Activated naive CD4-positive, alpha-beta T cell treated with anti-CD3 and anti-CD28 coated beads for 36 hours (primary cell): ENCODE data around the gene C19orf73. TPM values are rescaled to one million over a fixed set of nuclear protein-coding genes. Genes with fewer than 3 reads are reported as not detected.

Source experiments
- CTCF ChIA-PET: fragments of 350-600 bp; sonication (Branson Sonifier 250); formaldehyde crosslinking; loops from one replicate; lab custom pipeline; 2021; ENCODE audit warnings: antibody characterized with exemption; lab: Charles Lee
- DNase-seq: peaks from one replicate; pipeline ENCODE4 v3.0.0-alpha.2; 2020
- H3K27ac Mint-ChIP-seq: one replicate; pipeline ENCODE4 v1.8.0; 2021; ENCODE audit warnings: mild to moderate bottlenecking, mixed read lengths
- H3K27me3 Mint-ChIP-seq: one replicate; pipeline ENCODE4 v1.8.0; 2021; ENCODE audit warnings: low read depth, mixed read lengths
- H3K36me3 Mint-ChIP-seq: one replicate; pipeline ENCODE4 v1.8.0; 2021; ENCODE audit warnings: low read depth, mixed read lengths
- H3K4me1 Mint-ChIP-seq: one replicate; pipeline ENCODE4 v1.8.0; 2021; ENCODE audit warnings: low read depth, mixed read lengths
- H3K4me3 Mint-ChIP-seq: one replicate; pipeline ENCODE4 v1.8.0; 2021; ENCODE audit warnings: mild to moderate bottlenecking, moderate library complexity, mixed read lengths
- H3K9me3 Mint-ChIP-seq: one replicate; pipeline ENCODE4 v1.8.0; 2021; ENCODE audit warnings: mixed read lengths
- intact Hi-C: fragments of 100-400 bp; cut with micrococcal nuclease; formaldehyde crosslinking; loops from one replicate; pipeline ENCODE4 v1.15.1; 2023
- total RNA-seq, 2 experiments: library from RNA; stranded (reverse); gene quantifications; one replicate each; pipeline ENCODE4 v1.2.3, GENCODE V29; 2021

The C19orf73 gene
- total RNA-seq, 2 experiments from 2014 or later: 1.5 to 1.9 TPM

- H3K27me3 Mint-ChIP-seq: peaks cover 7% of the 10 kb centered on the region
- H3K4me1 Mint-ChIP-seq: peaks cover 38% of the 10 kb centered on the region
- intact Hi-C loops: loop anchor here (10.0 kb wide), 2 partner anchors 242 to 338 kb away; partner anchors contain the start of genes ALDH16A1, PIH1D1 and PPP1R15A
- DNase-seq: no peak
- peak overlapping the region; percentile 33 for H3K4me3 Mint-ChIP-seq
- no peaks in the 10 kb centered on the region for H3K36me3 Mint-ChIP-seq
- CTCF ChIA-PET: interaction anchor here (1.4 to 3.3 kb wide), 4 partner anchors 10 to 123 kb away, joined by 4 to 16 read pairs (median 5); partner anchors contain the start of genes GYS1 and RUVBL2
- peak overlapping the region; percentile 48 for H3K27ac Mint-ChIP-seq
- H3K9me3 Mint-ChIP-seq: no peaks in the 10 kb centered on the region
Measured at GRCh38 chr19:49116544-49116943, 2.4 kb downstream of the C19orf73 start.

DNA sequence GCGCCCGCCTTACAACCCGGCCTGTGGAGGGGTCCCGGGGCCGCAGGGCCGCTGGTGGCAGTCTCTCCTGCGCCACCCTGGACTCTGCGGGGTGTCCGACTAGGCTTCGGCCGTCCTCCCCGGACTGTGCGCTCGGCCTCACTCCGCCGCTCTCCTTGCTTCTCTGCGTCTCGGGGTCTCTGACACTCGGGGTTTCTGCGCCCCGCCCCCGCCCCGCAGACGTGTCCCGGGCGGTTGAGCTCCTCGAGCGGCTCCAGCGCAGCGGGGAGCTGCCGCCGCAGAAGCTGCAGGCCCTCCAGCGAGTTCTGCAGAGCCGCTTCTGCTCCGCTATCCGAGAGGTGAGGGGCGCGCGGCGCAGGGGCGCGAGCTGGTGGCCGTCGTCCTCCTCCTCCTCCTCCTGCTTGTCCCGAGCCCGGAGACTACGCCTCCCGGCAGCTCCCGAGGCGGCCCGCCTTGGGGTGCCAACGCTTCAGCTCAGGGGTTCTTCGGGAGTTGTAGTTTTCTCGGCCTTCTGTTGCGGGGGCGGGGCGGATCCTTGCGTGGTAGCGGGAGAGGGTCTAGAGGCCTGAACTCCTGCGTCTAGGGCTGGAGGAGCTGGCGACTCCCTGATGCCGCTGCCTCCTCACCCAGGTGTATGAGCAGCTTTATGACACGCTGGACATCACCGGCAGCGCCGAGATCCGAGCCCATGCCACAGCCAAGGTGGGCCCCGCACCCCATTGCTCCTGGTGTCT lies 4.1 kb downstream of the C19orf73 start:
- H3K9me3 Mint-ChIP-seq: no peaks in the 10 kb centered on the region
- CTCF ChIA-PET: interaction anchor here (0.6 to 3.3 kb wide), 14 partner anchors 8 to 356 kb away, joined by 3 to 27 read pairs (median 4); partner anchors contain the start of genes GYS1 and RUVBL2
- intact Hi-C loops: loop anchor here (1.0 to 10.0 kb wide), 4 partner anchors 29 to 340 kb away; partner anchors contain the start of genes ALDH16A1, GYS1, PIH1D1 and PPP1R15A
- no peaks in the 10 kb centered on the region for H3K27me3 Mint-ChIP-seq
- peak overlapping the region; percentile 75 for H3K4me3 Mint-ChIP-seq
- peak; percentile 66 for DNase-seq
- no peak overlapping the region for H3K27ac Mint-ChIP-seq
- no peaks in the 10 kb centered on the region for H3K36me3 Mint-ChIP-seq
- H3K4me1 Mint-ChIP-seq: peaks cover 28% of the 10 kb centered on the region

DNA sequence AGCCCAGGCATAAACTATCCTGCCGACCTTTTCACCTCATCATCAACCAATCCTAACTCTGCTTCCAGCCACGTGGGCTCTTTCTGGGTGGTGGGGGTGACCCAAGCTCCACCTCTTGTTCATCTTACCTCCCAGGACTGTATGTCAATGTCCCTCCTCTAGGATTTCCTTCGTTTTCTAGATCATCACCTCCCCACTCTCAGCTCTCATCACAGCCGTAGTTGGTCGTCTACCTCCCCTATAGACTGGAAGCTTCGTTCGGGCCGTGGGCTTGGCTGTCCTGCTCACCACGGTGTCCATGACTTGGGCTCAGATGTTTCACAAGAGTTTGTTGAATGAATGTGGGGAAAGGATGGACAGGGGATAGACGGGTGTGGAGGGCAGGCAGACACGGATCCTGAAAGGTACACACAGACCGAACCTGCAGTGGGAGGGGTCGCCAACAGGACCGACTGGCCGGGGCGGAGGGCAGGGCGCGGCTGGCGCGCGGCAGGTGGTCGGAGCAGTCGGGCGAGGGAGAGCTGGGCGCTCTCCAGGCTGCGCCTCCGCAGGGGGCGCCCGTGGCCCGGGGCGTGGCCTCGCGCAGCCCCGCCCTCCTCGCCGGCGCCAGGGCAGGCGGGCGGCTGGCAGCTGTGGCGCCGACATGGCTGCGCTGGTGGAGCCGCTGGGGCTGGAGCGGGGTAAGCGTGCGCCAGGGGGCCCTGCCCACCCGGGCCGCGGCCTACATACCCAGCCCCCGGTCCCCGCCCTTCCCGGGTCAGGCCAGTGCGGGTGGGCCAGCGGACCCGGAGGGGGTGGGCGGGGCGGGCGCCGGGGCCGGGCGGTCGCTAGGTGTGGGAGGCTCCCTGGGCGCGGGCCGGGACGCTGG lies 4.9 kb downstream of the C19orf73 start, which contains the start of gene LIN7B:
LIN7B (plus strand) TSS at position 609 of the 868 bp plus-strand sequence; CDS start at position 644, 35 bp downstream.
- peaks cover 4% of the 10 kb centered on the region for H3K36me3 Mint-ChIP-seq
- DNase-seq: peak; percentile 65
- H3K27ac Mint-ChIP-seq: no peak within 1 kb of the TSS
- H3K4me1 Mint-ChIP-seq: peaks cover 28% of the 10 kb centered on the region
- intact Hi-C loops: loop anchor here (1.0 to 10.0 kb wide), 4 partner anchors 29 to 341 kb away; partner anchors contain the start of genes ALDH16A1, GYS1, PIH1D1 and PPP1R15A
- H3K27me3 Mint-ChIP-seq: no peaks in the 10 kb centered on the region
- no peaks in the 10 kb centered on the region for H3K9me3 Mint-ChIP-seq
- peak within 1 kb of the TSS; percentile 75 for H3K4me3 Mint-ChIP-seq
- CTCF ChIA-PET: interaction anchor here (0.6 to 3.3 kb wide), 22 partner anchors 7 to 357 kb away, joined by 3 to 27 read pairs (median 3); partner anchors contain the start of genes GYS1 and RUVBL2

- CTCF ChIA-PET: interaction anchor here (0.9 to 1.2 kb wide), 2 partner anchors 14 kb away, joined by 5 to 6 read pairs; no protein-coding TSS in a partner anchor
Measured at GRCh38 chr19:49111218-49111998, 7.5 kb downstream of the C19orf73 start.

GRCh38 chr19:49110567-49110966 lies 8.4 kb downstream of the C19orf73 start:
- no peak for DNase-seq
- H3K4me1 Mint-ChIP-seq: peaks cover 15% of the 10 kb centered on the region
- CTCF ChIA-PET: interaction anchor here (0.9 to 2.0 kb wide), 2 partner anchors 13 to 98 kb away, joined by 5 read pairs; no protein-coding TSS in a partner anchor
- no peaks in the 10 kb centered on the region for H3K27me3 Mint-ChIP-seq
- no peak overlapping the region for H3K4me3 Mint-ChIP-seq
- H3K27ac Mint-ChIP-seq: no peak overlapping the region
- H3K9me3 Mint-ChIP-seq: no peaks in the 10 kb centered on the region
- H3K36me3 Mint-ChIP-seq: peaks cover 25% of the 10 kb centered on the region
- intact Hi-C loops: loop anchor here (10.0 kb wide), 2 partner anchors 236 to 344 kb away; partner anchors contain the start of genes ALDH16A1, PIH1D1 and PPP1R15A

More at GRCh38 chr19:49111218-49111998, 7.5 kb downstream of the C19orf73 start:
- H3K9me3 Mint-ChIP-seq: no peaks in the 10 kb centered on the region
- H3K27ac Mint-ChIP-seq: no peak overlapping the region
- H3K4me1 Mint-ChIP-seq: peaks cover 15% of the 10 kb centered on the region
- intact Hi-C loops: loop anchor here (10.0 kb wide), 2 partner anchors 237 to 343 kb away; partner anchors contain the start of genes ALDH16A1, PIH1D1 and PPP1R15A
- DNase-seq: no peak
- no peak overlapping the region for H3K4me3 Mint-ChIP-seq
- peaks cover 23% of the 10 kb centered on the region for H3K36me3 Mint-ChIP-seq
- H3K27me3 Mint-ChIP-seq: no peaks in the 10 kb centered on the region

GRCh38 chr19:49109569-49110233 lies 9.2 kb downstream of the C19orf73 start:
- CTCF ChIA-PET: interaction anchor here (2.0 kb wide), 1 partner anchor 99 kb away, joined by 5 read pairs; no protein-coding TSS in a partner anchor
- Mint-ChIP-seq H3K4me1 (peaks cover 11% of the 10 kb centered on the region), H3K27ac (no peak overlapping the region), H3K36me3 (peaks cover 27% of the 10 kb centered on the region), H3K9me3 (no peaks in the 10 kb centered on the region), H3K27me3 (no peaks in the 10 kb centered on the region), H3K4me3 (no peak overlapping the region)
- no peak for DNase-seq
- intact Hi-C loops: loop anchor here (10.0 kb wide), 2 partner anchors 235 to 345 kb away; partner anchors contain the start of genes ALDH16A1, PIH1D1 and PPP1R15A

GRCh38 chr19:49109051-49109450 lies 9.9 kb downstream of the C19orf73 start:
- H3K27me3 Mint-ChIP-seq: no peaks in the 10 kb centered on the region
- H3K27ac Mint-ChIP-seq: no peak overlapping the region
- peaks cover 11% of the 10 kb centered on the region for H3K4me1 Mint-ChIP-seq
- intact Hi-C loops: no loop called here
- peaks cover 31% of the 10 kb centered on the region for H3K36me3 Mint-ChIP-seq
- CTCF ChIA-PET: interaction anchor here (2.0 kb wide), 1 partner anchor 99 kb away, joined by 5 read pairs; no protein-coding TSS in a partner anchor
- no peak overlapping the region for H3K4me3 Mint-ChIP-seq
- H3K9me3 Mint-ChIP-seq: no peaks in the 10 kb centered on the region
- no peak for DNase-seq

DNA sequence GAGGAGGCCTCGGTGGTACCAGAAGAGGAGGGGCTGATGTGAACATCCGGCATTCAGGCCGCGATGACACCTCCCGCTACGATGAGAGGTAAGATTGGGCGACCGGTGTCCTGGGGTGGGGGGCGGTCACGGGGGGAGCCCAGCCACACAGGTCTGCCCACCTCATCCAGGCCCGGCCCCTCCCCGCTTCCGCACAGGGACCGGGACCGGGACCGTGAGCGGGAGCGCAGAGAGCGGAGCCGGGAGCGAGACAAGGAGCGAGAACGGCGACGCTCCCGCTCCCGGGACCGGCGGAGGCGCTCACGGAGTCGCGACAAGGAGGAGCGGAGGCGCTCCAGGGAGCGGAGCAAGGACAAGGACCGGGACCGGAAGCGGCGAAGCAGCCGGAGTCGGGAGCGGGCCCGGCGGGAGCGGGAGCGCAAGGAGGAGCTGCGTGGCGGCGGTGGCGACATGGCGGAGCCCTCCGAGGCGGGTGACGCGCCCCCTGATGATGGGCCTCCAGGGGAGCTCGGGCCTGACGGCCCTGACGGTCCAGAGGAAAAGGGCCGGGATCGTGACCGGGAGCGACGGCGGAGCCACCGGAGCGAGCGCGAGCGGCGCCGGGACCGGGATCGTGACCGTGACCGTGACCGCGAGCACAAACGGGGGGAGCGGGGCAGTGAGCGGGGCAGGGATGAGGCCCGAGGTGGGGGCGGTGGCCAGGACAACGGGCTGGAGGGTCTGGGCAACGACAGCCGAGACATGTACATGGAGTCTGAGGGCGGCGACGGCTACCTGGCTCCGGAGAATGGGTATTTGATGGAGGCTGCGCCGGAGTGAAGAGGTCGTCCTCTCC lies 11.1 kb downstream of the C19orf73 start:
- no peaks in the 10 kb centered on the region for H3K9me3 Mint-ChIP-seq
- peaks cover 2% of the 10 kb centered on the region for H3K4me1 Mint-ChIP-seq
- intact Hi-C loops: no loop called here
- DNase-seq: no peak
- H3K27ac Mint-ChIP-seq: no peak overlapping the region
- H3K4me3 Mint-ChIP-seq: no peak overlapping the region
- H3K27me3 Mint-ChIP-seq: no peaks in the 10 kb centered on the region
- CTCF ChIA-PET: no interaction called here
- H3K36me3 Mint-ChIP-seq: peaks cover 31% of the 10 kb centered on the region

- Mint-ChIP-seq H3K27ac (no peak overlapping the region), H3K36me3 (peaks cover 34% of the 10 kb centered on the region), H3K4me3 (no peak overlapping the region), H3K27me3 (no peaks in the 10 kb centered on the region), H3K4me1 (peaks cover 2% of the 10 kb centered on the region), H3K9me3 (no peaks in the 10 kb centered on the region)
- intact Hi-C loops: no loop called here
- DNase-seq: peak; percentile 73
- CTCF ChIA-PET: interaction anchor here (0.6 to 2.2 kb wide), 12 partner anchors 8 to 122 kb away, joined by 3 to 10 read pairs (median 3); no protein-coding TSS in a partner anchor
Measured at GRCh38 chr19:49106648-49107135, 12.3 kb downstream of the C19orf73 start.
